Measurements from ENCODE around the gene BBC3.
"Not testable (repeated sequence)": the region's sequence is repeated elsewhere in the genome, so short reads cannot be mapped to it uniquely, and the experiment has no call there.

Gene BBC3

DNA sequence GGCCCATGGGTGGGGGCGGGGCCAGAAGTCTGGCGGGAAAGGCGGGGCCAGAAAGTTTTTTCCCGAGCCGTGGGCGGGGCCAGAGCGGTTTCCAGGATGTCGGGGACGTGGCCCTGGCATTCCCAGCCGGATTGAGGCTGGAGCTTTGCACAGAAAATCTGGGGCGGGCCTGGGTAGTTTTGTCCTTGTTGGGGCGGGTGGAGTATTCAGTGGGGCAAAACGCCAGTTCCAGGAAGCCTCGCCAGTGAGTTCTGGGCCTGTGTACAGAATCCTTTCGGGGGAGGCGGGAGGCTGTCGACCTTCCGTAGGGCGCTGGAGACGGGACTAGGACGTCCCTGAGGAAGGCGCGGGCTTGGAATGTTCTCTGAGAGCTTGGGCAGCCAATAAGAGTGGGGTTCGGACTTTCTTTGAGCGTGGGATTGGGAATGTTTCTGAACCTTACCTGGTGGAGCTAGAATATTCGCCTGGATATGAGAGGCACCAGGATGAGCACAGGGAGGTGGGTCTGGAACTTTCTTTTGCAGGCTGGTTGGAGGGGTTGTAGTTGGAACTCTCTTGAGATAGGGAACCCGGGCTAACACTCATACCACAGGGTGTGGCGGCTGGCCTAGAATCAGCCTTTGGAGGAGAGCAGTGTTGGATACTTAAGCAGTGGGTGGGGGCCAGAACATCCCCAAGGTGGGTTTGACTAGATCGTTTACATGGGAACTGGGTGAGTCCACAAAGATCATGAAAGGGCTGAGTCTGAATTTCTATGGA, 26.6 kb upstream of the BBC3 start:
- DNase-seq, result no peak

GRCh38 chr19:47256693-47257410, 25.9 kb upstream of the BBC3 start:
- peak; percentile 99 for DNase-seq

DNA sequence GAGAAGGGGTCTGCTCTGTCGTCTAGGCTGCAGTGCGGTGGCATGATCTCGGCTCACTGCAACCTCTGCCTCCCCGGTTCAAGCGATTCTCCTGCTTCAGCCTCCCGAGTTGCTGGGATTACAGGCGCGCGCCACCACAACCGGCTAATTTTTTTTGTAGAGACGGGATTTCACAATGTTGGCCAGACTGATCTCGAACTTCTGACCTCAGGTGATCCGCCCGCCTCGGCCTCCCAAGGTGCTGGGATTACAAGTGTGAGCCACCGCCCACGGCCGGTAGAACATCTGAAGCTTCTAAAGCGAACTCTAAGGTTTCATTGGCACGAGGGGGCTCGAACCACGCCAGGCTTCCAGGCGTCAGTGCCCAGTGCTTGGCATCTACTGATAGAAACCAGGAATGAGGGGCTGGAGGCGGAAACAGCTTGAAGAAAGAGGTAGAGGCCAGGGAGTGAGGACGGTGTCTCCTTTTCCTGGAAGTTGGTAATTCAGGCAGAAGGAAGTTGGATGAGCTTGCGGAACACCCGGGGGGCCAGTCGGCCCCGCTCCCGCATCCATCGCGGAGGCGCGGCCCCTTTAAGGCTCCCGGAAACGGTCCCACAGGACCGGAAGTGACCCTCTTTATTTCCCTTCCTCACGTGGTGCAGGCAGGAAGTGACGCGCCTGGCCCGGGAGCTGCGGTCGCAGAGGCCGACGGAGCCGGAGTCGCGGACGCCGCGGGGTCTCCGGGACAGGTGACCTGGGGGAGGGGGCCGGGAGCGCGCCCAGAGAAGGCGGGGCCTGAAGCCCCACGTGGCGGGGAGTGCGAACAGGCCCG, 25.1 kb upstream of the BBC3 start, which contains the start of gene CCDC9:
Gene CCDC9, plus strand, starts transcription at position 647 of the 814 bp plus-strand sequence. CDS start 1,876 bp downstream, outside the sequence.
- peak; percentile 96 for DNase-seq

DNA sequence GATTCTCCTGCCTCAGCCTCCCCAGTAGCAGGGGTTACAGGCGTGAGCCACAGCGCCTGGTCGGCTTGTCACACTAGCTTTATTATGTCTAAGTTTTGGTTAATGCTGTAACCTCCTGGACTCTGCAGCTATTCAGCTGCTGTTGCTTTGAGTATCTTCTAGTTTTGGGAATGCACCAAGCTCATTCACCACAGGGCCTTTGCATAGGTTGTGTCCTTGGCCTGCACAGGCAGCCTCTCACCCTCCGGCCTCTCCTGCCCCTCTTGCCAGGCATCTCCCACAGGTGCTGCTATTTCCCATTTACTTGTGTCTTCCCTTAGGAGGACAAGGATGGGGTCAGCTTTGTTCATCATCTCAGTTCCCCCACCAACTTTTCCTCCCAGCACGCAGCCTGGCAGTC, 23.0 kb upstream of the BBC3 start:
- no peak for DNase-seq

- no peak for DNase-seq
These were observed 22.5 kb upstream of the BBC3 start for GRCh38 chr19:47253467-47253881.

DNA sequence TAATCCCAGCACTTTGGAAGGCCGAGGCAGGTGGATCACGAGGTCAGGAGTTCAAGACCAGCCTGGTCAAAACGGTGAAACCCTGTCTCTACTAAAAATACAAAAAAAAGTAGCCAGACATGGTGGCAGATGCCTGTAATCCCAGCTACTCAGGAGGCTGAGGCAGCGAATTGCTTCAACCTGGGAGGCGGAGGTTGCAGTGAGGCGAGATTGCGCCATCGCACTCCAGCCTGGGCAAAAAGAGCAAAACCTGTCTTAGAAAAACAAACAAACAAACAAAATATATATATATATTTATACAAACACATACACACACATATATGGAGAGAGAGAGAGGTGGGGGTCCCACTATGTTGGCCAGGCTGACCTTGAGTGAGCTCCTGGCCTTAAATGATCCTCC, 22.0 kb upstream of the BBC3 start:
- DNase-seq, result not testable (repeated sequence)

DNA sequence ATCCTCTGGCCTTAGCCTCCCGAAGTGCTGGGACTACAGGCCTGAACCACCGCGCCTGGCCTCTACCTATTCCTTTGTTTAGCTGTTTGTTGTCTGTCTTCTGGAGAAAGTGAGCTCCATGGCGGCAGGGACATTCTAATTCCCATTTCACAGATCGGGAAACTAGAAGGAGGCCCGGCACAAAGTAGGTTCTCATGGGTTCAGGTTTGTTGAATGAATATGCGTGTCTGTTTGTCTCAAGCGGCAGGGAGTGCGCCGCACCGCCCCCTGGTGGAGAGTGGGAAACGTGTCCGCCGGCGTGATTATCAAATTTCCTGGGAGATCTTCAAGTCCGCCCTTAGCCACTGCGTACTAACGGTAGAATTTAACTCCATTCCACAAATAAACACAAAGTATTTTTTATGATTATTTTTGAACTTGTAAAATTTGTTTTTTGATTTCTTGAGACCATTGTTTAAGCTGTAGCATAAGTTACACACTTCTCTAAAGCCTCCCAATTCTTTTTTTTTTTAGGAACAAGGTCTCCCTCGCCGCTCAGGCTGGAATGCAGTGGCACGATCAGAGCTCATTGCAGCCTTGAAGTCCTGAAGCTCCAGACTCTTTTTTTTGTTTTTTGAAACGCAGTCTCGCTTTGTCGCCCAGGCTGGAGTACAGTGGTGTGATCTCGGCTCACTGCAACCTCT, 16.4 kb upstream of the BBC3 start:
- peak; percentile 74 to 84 for DNase-seq

- peak; percentile 91 to 93 for DNase-seq
These were observed 13.0 kb upstream of the BBC3 start for GRCh38 chr19:47243776-47244547.

GRCh38 chr19:47243364-47243775, 12.4 kb upstream of the BBC3 start:
- DNase-seq, result no peak

DNA sequence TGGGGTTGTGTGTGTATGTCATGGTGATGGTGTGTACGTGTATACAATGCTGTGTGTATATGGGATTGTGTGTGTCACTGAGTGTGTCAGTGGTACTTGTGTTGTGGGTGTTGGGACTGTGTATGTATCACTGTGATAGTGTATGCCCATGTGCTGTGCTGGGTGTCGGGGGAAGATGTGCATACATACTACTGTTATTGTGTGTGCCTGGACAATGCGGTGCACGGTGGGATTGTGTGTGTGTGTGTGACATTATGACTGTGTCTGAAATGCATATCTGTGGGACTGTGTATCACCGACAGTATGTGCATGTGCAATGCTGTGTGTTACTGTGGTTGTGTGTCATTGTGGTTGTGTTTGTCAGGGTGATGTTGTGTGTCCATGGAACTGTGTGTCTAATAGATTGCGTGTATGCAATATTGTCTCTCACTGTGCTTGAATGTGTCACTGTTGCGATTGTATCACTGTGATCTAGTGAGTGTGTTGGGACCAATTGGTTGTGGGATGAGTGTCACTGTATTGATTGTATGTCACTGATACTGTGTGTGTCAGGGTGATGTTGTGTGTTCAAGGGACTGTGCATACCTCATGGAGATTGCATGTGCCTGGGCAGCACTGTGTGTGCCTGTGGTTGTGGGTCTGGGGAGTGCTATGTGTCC, 11.0 kb upstream of the BBC3 start:
- DNase-seq, result peak in 1 of 2 donors; percentile 35

DNA sequence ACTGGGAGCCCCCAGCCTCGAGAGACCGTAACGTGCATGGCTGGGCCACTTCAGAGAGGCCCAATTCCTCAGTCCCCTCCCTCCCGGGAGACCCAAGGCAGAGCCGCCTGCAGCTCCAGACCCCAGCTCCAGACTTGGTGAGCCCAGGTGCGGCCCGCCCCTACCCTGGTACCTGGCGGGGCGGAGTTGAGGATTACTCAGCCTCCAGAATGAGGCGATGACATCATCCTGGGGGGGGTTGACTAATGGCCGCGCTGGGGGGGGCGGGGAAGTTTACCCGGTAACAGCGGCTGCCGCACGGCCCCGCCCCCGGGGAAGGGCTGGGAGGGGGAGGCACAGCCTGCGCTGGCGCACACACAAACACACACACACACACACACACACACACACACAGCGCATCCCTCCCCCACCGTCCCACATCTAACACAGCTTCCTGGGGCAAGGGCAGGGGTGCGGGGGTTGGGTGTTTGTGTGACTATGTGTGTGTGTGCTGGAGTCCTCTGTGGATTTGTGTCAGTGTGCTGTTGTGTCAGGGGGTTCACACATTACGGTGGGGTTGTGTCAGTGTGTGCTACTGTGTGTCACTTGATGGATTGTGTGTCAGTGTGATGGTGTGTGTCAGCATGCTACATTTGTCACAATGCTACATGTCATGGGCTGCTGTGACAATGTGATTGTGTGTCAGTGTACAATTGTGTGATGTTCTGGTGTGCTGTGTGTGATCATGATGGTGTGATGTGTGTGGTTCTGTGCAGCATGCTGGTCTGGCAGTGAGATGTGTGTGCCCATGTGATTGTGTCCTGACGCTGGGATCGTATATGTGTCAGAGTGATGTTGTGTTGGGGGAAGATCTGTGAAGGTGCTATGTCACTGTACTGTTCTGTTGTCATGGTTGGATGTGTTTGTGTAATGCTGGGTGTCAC, 10.3 kb upstream of the BBC3 start:
- DNase-seq, result peak; percentile 90 to 94

DNA sequence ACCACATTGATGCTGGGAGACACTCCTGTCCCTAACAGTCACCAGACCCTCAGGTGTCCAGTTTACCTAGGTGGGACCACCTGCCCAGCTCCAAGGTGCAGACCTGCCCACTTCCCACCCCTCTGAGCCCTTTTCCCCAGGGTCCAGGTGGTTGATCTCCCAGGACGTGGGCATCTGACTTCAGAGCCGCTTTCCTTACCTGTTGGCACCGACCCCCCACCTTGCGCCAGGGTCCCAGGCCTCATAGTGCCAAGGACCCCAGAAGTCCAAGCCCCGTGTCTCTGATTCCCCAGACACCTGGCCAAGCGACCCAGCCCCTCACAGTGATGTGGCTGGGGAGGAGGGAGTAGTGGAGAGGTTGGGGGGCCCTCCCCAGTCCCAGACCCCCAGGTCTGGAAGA, 9.6 kb upstream of the BBC3 start:
- no peak for DNase-seq

DNA sequence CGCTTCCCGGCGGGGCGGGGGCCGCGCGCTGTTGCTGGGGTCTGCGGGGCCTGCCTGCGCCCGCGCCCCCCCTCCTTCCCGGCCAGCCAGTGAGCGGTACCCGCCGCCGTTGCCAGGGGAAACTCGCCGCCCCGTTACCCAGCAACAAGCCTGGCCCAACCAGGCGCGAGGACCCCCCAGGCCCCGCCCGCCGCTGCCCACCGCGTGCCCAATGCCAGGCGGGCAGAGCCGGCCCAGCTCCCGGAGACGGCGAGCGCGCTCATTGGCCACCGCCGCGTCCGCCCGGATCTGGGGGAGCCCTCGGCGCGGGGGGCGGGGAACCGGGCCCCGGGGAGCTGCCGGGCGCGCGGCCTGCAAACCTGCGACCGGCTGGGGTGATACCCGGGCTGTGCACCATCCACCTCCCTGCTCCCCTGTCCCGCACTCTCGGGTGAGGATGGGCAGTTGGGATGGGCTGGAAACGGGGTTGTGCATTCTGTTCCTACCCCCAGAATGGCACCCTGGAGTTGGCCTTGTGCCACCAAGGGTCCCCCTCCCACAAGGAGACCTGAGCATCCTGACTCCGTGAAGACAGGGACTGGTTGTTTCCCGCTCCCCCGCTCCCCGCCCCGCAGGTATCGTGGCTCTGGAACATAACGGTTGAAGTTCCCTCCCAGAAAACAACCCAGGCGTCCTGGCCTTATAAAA, 8.8 kb upstream of the BBC3 start:
- DNase-seq, result peak; percentile 71 to 88

- DNase-seq, result no peak
These were observed 8.2 kb upstream of the BBC3 start for GRCh38 chr19:47239152-47239551.

- DNase-seq, result no peak
These were observed 5.2 kb upstream of the BBC3 start for GRCh38 chr19:47236072-47236675.

DNA sequence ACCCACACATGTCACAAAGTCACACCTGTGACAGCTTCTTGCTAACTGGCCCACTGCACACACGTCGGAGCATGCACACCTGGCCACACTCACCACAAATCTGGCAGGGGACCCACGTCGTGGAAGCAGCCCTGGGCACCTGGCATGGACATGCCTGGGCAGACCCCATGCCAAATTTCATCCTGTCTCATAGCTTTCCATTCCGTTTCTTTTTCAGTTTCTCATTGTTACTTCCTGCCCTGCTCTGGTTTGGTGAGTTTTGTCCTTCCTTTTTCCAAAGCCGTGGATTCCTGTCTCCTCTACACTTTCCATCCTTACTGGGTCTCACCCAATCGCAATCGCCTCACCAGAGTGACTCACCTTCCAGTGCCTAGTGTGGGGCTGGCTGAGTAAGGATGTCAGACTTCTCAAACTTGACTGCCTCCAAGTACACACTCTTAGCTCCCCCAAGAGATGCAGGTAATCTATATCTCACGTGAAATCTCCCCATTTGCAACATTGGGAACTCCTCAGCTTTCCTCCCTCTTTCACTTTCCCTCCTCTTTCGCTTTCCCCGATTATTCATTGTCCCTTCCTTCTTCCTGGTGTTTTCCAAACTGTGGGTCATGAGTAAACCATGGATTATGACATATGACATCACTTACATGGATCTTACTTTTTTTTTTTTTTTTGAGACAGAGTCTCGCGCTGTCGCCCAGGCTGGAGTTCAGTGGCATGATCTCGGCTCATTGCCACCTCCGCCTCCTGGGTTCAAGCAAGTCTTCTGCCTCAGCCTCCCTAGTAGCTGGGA, 1.6 kb upstream of the BBC3 start:
- DNase-seq, result no peak

DNA sequence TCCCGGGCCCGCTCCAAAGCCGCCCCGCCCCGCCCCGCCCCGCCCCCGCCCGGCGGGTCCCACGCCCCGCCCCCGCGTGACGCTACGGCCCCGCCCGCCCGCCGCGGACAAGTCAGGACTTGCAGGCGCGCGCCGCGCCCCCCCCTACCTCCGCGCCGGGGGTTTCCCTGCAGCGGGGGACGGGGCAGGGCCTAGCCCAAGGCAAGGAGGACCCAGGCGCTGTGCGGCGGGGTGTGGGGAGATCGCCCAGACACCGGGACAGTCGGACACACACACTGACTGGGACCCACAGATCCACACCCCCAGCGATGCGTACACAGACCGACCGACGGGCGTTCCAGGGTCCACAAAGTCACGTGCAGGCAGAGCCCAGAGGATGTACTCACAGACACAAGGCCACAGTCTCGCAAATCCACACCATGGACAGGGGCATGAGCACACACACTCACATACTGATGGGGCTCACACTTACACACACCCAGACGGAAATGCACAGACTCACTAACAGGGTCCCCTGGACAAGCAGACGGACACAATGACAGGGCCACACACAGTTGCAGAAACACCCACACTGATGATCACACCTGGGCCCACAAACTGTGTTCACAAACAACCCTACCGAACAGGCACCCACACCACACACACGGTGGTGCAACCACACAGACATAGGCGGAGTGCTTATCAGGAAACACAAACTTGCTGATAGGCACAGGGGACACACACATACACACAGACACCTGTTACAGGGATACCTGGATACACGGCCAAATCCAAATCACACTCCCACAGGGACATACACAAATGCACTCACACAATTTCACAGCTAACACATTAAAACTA, 436 bp upstream of the BBC3 start:
- DNase-seq, result peak; percentile 92 to 96
